SK-N-SH treated with all-trans-retinoic acid at 6 μM for 48 hours (cell line): ENCODE results near the gene ELOVL5.

ENCODE experiments used
- ARNTL ChIP-seq: fragments of 450-650 bp; formaldehyde crosslinking; IDR thresholded peaks from 2 replicates; pipeline ENCODE4 v1.5.0; 2020; ENCODE audit warnings: low read depth, mild to moderate bottlenecking, moderate library complexity, borderline replicate concordance
- CREB5 ChIP-seq: fragments of 250-450 bp; sonication (Bioruptor Pico); IDR thresholded peaks from 2 replicates; pipeline ENCODE4 v1.5.1; 2020; ENCODE audit warnings: low read depth, mild to moderate bottlenecking, moderate library complexity
- ESRRG ChIP-seq: fragments of 250-450 bp; sonication (Bioruptor Pico); IDR thresholded peaks from 2 replicates; pipeline ENCODE4 v1.6.1; 2021; ENCODE audit warnings: mild to moderate bottlenecking
- POU6F1 ChIP-seq: fragments of 250-450 bp; sonication (Bioruptor Pico); IDR thresholded peaks from 2 replicates; pipeline ENCODE4 v1.8.0; 2021; ENCODE audit warnings: low read depth, mild to moderate bottlenecking, moderate library complexity, borderline replicate concordance
- RARB ChIP-seq: fragments of 250-450 bp; sonication (Bioruptor Pico); IDR thresholded peaks from 2 replicates; pipeline ENCODE4 v1.8.0; 2021; ENCODE audit warnings: mild to moderate bottlenecking, moderate library complexity
- SNAI2 ChIP-seq: fragments of 250-450 bp; sonication (Bioruptor Pico); IDR thresholded peaks from 2 replicates; pipeline ENCODE4 v1.5.0; 2020; ENCODE audit warnings: mild to moderate bottlenecking, moderate library complexity
- TCF4 ChIP-seq: fragments of 250-450 bp; sonication (Bioruptor Pico); IDR thresholded peaks from 2 replicates; pipeline ENCODE4 v1.8.0; 2021; ENCODE audit warnings: mild to moderate bottlenecking, moderate library complexity, borderline replicate concordance
- ZC3H10 ChIP-seq: fragments of 250-450 bp; sonication (Bioruptor Pico); IDR thresholded peaks from 2 replicates; pipeline ENCODE4 v1.5.1; 2021; ENCODE audit warnings: mild to moderate bottlenecking, moderate library complexity
- ZFP30 ChIP-seq: fragments of 450-650 bp; formaldehyde crosslinking; IDR thresholded peaks from 2 replicates; pipeline ENCODE4 v1.5.0; 2022; ENCODE audit warnings: mild to moderate bottlenecking, moderate library complexity
- TF ChIP-seq, protein P1 (sequence below): fragments of 250-450 bp; sonication (Bioruptor Pico); IDR thresholded peaks from 2 replicates; pipeline ENCODE4 v1.8.0; 2020; ENCODE audit warnings: mild to moderate bottlenecking, moderate library complexity, borderline replicate concordance

DNA sequence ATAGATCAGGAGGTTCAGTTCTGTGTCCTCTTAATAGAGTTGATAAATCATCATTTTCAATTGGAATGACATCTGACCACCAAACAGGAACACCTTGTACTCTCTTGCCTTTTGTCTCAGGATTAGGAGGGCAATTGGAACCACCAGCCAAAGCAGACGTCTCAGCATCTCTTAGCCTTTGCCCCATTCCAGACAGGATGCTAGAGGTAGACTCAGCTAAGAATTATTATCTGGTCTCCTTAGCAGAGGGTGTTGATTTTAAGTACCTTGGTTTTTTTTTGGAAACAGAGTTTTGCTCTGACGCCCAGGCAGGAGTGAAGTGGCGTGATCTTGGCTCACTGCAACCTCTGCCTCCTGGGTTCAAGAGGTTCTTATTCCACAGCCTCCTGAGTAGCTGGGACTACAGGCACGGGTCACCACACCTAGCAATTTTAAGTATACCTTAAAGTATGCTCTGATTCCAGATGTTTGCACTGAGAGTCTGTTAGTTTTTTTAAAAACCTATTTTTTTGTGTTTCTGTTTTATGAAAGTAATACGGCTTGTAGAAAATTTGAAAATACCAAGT, 28.0 kb upstream of the ELOVL5 start:
- TF ChIP-seq ARNTL (CRISPR knock-in tag) (no peak), ESRRG (CRISPR knock-in tag) (no peak), SNAI2 (CRISPR knock-in tag) (no peak), ZFP30 (CRISPR knock-in tag) (no peak), CREB5 (no peak), TCF4 (CRISPR knock-in tag) (no peak), ZC3H10 (CRISPR knock-in tag) (no peak), POU6F1 (no peak), RARB (CRISPR knock-in tag) (no peak)
- TF ChIP-seq, protein P1, sequence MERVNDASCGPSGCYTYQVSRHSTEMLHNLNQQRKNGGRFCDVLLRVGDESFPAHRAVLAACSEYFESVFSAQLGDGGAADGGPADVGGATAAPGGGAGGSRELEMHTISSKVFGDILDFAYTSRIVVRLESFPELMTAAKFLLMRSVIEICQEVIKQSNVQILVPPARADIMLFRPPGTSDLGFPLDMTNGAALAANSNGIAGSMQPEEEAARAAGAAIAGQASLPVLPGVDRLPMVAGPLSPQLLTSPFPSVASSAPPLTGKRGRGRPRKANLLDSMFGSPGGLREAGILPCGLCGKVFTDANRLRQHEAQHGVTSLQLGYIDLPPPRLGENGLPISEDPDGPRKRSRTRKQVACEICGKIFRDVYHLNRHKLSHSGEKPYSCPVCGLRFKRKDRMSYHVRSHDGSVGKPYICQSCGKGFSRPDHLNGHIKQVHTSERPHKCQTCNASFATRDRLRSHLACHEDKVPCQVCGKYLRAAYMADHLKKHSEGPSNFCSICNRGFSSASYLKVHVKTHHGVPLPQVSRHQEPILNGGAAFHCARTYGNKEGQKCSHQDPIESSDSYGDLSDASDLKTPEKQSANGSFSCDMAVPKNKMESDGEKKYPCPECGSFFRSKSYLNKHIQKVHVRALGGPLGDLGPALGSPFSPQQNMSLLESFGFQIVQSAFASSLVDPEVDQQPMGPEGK (CRISPR knock-in tag): no peak
